ENCODE data around the gene FGF19. TPM values are rescaled to one million over a fixed set of nuclear protein-coding genes. Genes with fewer than 3 reads are reported as not detected.

FGF19 gene, protein sequence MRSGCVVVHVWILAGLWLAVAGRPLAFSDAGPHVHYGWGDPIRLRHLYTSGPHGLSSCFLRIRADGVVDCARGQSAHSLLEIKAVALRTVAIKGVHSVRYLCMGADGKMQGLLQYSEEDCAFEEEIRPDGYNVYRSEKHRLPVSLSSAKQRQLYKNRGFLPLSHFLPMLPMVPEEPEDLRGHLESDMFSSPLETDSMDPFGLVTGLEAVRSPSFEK
- not detected for total RNA-seq

DNA sequence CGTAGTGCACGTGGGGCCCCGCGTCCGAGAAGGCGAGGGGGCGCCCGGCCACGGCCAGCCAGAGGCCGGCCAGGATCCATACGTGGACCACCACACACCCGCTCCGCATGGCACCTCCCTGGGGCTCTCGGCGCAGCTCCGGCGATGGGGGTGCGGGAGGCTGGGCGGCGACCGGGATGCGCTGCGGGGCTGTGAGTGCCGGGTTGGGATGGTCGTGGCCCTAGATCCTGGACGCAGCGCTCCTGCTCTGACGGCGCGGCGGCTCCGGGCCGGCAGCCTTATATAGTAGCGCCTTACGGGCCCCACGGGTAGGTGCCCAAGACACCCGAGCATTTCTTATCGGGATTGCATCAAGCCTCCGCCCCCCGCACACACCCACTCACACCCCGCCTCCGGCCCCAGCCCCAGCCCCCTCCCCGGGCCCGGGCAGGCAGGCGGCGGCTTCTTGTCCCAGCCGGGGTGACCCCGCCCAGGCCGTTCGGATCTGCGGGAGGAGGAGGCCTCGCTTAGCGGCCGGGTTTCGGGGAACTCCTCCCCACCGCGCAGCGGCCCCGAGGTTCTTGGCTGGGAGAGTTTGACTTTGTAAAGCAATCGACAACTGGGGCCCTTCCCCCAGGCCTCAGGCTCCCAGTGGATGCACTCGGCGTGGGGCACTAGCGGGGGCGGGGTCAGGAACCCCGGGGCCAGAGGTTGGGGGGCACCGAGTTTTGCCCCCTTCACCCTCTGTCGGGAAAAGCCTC lies at the start of gene FGF19:
TSS of gene FGF19 (minus strand) at position 255 of the 740 bp plus-strand sequence. CDS start at position 109, 146 bp downstream.
- no peaks in the 10 kb centered on the region for H3K36me3 Mint-ChIP-seq (ENCODE audit: low read depth)
- H3K27ac Mint-ChIP-seq, result no peak within 1 kb of the TSS
- H3K4me1 Mint-ChIP-seq (ENCODE audit: low read depth), result peaks cover 1% of the 10 kb centered on the region
- no peak within 1 kb of the TSS for H3K4me3 Mint-ChIP-seq
- CTCF ChIA-PET, result no interaction called here
- ATAC-seq (peak; percentile 19), DNase-seq (no peak)
- peaks cover 57% of the 10 kb centered on the region for H3K27me3 Mint-ChIP-seq (ENCODE audit: low read depth)
- POLR2A ChIA-PET, result no interaction called here
- H3K9me3 Mint-ChIP-seq (ENCODE audit: insufficient read depth), result no peaks in the 10 kb centered on the region

DNA sequence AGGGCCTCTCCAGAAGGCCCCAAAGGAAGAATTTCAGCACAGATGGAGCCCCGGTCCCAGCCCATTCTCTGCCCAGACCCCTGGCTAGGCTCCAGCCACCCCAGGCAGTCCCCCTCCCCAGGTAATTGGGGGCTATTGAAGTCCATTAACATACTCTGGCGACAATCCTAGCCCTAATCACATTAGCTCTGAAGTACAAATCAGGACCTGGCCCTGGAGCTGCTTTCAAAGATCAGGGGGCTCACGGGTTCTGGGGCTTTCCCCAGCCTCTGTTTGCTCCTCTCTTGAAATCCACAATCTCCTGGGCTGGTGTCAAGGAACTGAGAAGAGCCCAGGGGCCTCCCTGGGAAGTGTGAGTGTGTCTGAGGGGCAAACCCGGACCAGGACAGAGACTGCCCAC lies 49.1 kb upstream of the FGF19 start:
- no peaks in the 10 kb centered on the region for H3K36me3 Mint-ChIP-seq (ENCODE audit: low read depth)
- no peak overlapping the region for H3K27ac Mint-ChIP-seq
- H3K27me3 Mint-ChIP-seq (ENCODE audit: low read depth), result no peaks in the 10 kb centered on the region
- ChIA-PET POLR2A (interaction anchor here (0.6 kb wide), 1 partner anchor 849 kb away, joined by 5 read pairs; no protein-coding TSS in a partner anchor), CTCF (no interaction called here)
- no peaks in the 10 kb centered on the region for H3K9me3 Mint-ChIP-seq (ENCODE audit: insufficient read depth)
- ATAC-seq (no peak), DNase-seq (no peak)
- H3K4me1 Mint-ChIP-seq (ENCODE audit: low read depth), result no peaks in the 10 kb centered on the region
- no peak overlapping the region for H3K4me3 Mint-ChIP-seq

- POLR2A ChIA-PET, result no interaction called here
- H3K4me3 Mint-ChIP-seq, result no peak overlapping the region
- CTCF ChIA-PET, result no interaction called here
These were observed 47.2 kb upstream of the FGF19 start for GRCh38 chr11:69750875-69751597.

DNA sequence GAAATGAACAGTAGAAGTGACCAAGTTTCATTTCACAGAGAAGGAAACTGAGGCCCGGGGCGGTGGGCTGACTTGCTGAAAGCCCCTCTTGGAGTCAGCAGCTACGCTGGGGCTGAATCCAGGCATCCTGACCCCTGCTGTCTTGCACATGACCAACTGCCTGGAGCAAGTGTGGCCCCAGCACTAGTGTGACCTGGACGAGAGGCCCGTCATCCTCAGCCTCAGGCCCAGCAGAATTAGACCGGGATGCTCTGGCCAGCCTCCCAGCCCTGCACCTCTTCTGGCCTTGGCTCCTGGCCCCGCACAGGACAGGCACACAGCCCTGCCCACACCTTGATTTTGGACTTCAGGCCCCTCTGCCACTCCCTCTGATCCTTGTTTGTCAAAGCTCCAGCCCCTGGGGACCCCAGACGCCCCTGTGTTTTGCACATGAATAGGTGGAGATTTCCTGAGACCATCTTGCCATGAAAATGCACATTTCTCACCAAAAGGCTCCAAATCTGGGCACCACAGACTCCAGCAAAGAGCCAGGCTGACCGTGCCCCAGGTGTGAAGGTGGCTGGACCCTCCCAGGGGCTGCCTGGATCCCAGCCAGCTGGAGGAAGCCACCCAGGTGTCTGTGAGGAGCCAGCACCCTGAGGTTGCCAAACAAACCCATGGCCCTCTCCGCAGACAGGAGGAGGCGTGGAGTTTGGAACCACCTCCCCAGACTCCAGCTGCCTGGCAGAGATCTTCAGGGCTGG lies 46.5 kb upstream of the FGF19 start:
- no peak overlapping the region for H3K4me3 Mint-ChIP-seq
- ChIA-PET CTCF (no interaction called here), POLR2A (no interaction called here)
- no peaks in the 10 kb centered on the region for H3K9me3 Mint-ChIP-seq (ENCODE audit: insufficient read depth)
- no peak overlapping the region for H3K27ac Mint-ChIP-seq
- ATAC-seq, result no peak
- DNase-seq, result no peak
- no peaks in the 10 kb centered on the region for H3K4me1 Mint-ChIP-seq (ENCODE audit: low read depth)
- H3K36me3 Mint-ChIP-seq (ENCODE audit: low read depth), result no peaks in the 10 kb centered on the region
- no peaks in the 10 kb centered on the region for H3K27me3 Mint-ChIP-seq (ENCODE audit: low read depth)

More at GRCh38 chr11:69750875-69751597, 47.2 kb upstream of the FGF19 start:
- Mint-ChIP-seq H3K4me1 (ENCODE audit: low read depth) (no peaks in the 10 kb centered on the region), H3K27ac (no peak overlapping the region), H3K36me3 (ENCODE audit: low read depth) (no peaks in the 10 kb centered on the region), H3K9me3 (ENCODE audit: insufficient read depth) (no peaks in the 10 kb centered on the region), H3K27me3 (ENCODE audit: low read depth) (no peaks in the 10 kb centered on the region)
- ATAC-seq (no peak), DNase-seq (no peak)

DNA sequence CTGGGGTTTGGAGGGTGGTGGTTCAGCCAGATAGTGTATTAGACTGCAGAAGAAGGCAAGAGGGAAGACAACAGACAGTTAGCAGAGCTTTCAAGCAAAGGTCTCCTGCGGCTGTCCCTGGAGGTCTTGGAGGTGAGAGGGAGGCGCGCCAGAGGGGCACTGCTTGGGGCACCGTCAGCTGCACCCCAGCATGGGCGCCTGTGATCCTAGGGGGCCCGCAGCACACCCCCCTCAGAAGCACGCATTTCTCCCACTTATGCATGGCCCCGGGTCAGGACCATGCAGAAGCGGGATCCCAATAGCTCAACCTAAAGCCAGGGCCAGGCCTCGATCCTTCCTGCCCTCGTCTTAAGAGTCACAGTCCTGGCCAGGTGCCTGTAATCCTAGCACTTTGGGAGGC lies 44.8 kb upstream of the FGF19 start:
- no peak overlapping the region for H3K4me3 Mint-ChIP-seq
- H3K4me1 Mint-ChIP-seq (ENCODE audit: low read depth), result no peaks in the 10 kb centered on the region
- CTCF ChIA-PET, result no interaction called here
- DNase-seq (no peak), ATAC-seq (no peak)
- H3K27ac Mint-ChIP-seq, result no peak overlapping the region
- POLR2A ChIA-PET, result no interaction called here
- H3K9me3 Mint-ChIP-seq (ENCODE audit: insufficient read depth), result no peaks in the 10 kb centered on the region
- no peaks in the 10 kb centered on the region for H3K27me3 Mint-ChIP-seq (ENCODE audit: low read depth)
- H3K36me3 Mint-ChIP-seq (ENCODE audit: low read depth), result no peaks in the 10 kb centered on the region

DNA sequence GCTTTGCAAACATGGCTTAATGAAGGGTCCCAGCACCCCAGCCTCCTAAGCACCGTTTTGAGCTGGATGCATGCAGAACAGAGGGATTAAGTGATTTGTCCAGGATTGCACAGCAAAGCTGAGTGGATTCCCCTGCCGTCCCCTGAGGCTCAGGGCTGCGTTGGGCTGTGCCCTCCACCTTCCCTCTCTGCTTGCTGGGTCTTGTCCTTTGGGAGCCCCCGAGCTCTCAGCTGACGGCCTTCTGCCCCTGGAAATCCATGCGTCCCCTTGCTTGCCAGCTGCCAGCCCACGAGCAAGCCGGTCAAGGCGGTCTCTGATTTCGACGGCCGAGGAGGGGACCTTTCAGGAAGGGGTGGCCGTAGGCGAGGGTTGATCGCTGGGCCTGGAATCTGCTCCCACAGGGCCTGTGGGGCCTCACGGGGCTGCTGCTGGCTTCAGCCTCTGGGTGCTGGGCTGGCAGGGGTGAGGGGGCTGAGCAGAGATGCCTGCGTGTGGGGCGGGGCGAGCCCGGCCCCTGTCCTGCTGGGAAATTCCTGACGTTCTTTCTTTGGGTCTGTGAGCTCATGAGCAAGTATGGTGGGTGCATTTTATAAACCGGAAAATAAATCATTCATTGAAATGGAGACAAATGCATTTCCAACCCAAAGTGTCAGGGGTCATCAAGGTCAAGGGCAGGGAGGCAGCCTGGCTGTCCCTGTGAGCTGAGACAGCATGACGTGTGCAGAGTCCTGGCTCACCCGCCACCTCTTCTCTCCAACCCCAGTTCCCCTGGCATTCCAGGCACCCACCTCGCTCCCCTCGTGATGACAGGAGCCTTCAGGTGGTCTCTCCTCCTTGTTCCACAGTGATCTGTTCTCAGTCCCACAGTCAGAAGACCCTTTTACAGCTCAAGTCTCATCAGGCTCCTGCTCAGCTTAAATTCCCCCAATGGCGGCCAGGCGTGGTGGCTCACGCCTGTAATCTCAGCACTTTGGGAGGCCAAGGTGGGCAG lies 43.2 kb upstream of the FGF19 start:
- H3K4me3 Mint-ChIP-seq, result no peak overlapping the region
- ATAC-seq (no peak), DNase-seq (no peak)
- H3K27ac Mint-ChIP-seq, result no peak overlapping the region
- no peaks in the 10 kb centered on the region for H3K9me3 Mint-ChIP-seq (ENCODE audit: insufficient read depth)
- H3K27me3 Mint-ChIP-seq (ENCODE audit: low read depth), result no peaks in the 10 kb centered on the region
- ChIA-PET CTCF (no interaction called here), POLR2A (interaction anchor here (0.6 kb wide), 1 partner anchor 800 kb away, joined by 3 read pairs; no protein-coding TSS in a partner anchor)
- no peaks in the 10 kb centered on the region for H3K4me1 Mint-ChIP-seq (ENCODE audit: low read depth)
- no peaks in the 10 kb centered on the region for H3K36me3 Mint-ChIP-seq (ENCODE audit: low read depth)

DNA sequence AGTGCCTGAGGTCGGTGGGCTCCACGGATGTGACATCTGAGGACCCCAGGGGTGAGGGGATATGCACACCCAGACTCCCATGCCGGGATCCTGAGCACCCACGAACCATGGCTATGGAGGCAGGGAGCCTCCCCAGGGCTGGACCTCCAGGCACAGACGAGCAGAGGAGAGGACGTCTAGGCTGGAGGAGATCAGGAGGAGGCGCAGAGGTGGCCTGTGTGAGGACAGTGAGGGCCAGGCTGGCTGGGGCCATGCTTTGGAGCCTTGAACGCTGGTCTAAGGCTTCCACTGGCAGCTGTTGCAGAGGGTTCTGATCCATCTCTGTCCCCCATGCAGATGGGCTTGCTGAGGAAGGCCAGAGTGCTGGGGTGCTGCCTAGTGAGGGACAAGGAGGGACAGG lies 42.3 kb upstream of the FGF19 start:
- DNase-seq (no peak), ATAC-seq (no peak)
- ChIA-PET CTCF (no interaction called here), POLR2A (no interaction called here)
- no peaks in the 10 kb centered on the region for H3K36me3 Mint-ChIP-seq (ENCODE audit: low read depth)
- no peaks in the 10 kb centered on the region for H3K27me3 Mint-ChIP-seq (ENCODE audit: low read depth)
- no peaks in the 10 kb centered on the region for H3K9me3 Mint-ChIP-seq (ENCODE audit: insufficient read depth)
- H3K4me3 Mint-ChIP-seq, result no peak overlapping the region
- no peaks in the 10 kb centered on the region for H3K4me1 Mint-ChIP-seq (ENCODE audit: low read depth)
- no peak overlapping the region for H3K27ac Mint-ChIP-seq

GRCh38 chr11:69745201-69745600 lies 41.4 kb upstream of the FGF19 start:
- H3K27ac Mint-ChIP-seq, result no peak overlapping the region
- H3K36me3 Mint-ChIP-seq (ENCODE audit: low read depth), result no peaks in the 10 kb centered on the region
- no peaks in the 10 kb centered on the region for H3K4me1 Mint-ChIP-seq (ENCODE audit: low read depth)
- no peaks in the 10 kb centered on the region for H3K9me3 Mint-ChIP-seq (ENCODE audit: insufficient read depth)
- H3K4me3 Mint-ChIP-seq, result no peak overlapping the region
- DNase-seq (no peak), ATAC-seq (no peak)
- ChIA-PET POLR2A (no interaction called here), CTCF (no interaction called here)
- H3K27me3 Mint-ChIP-seq (ENCODE audit: low read depth), result no peaks in the 10 kb centered on the region

DNA sequence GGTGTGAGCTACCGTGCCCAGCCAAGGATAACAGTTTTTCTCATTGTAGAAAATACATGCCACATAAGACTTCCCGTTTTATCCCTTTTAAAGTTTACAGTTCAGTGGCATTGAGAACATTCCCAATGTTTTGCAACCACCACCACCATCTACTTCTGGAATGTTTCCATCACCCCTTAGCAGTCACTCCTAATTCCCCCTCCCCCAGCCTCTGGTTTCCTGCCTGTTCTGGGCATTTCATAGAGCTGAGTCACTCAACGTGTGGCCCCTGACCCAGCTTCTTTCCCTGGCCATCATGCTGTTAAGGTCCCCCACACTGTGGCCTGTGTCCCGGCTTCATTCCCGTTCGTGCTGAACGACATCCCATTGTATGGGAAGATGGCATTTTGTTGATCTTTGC lies 40.6 kb upstream of the FGF19 start:
- Mint-ChIP-seq H3K9me3 (ENCODE audit: insufficient read depth) (no peaks in the 10 kb centered on the region), H3K4me1 (ENCODE audit: low read depth) (no peaks in the 10 kb centered on the region), H3K27ac (no peak overlapping the region), H3K4me3 (no peak overlapping the region), H3K27me3 (ENCODE audit: low read depth) (no peaks in the 10 kb centered on the region), H3K36me3 (ENCODE audit: low read depth) (no peaks in the 10 kb centered on the region)
- DNase-seq (no peak), ATAC-seq (no peak)
- POLR2A ChIA-PET, result no interaction called here
- CTCF ChIA-PET, result no interaction called here

GRCh38 chr11:69734841-69735240 lies 31.0 kb upstream of the FGF19 start:
- ATAC-seq (no peak), DNase-seq (no peak)
- no peaks in the 10 kb centered on the region for H3K9me3 Mint-ChIP-seq (ENCODE audit: insufficient read depth)
- no peaks in the 10 kb centered on the region for H3K36me3 Mint-ChIP-seq (ENCODE audit: low read depth)
- no peak overlapping the region for H3K27ac Mint-ChIP-seq
- peaks cover 5% of the 10 kb centered on the region for H3K27me3 Mint-ChIP-seq (ENCODE audit: low read depth)
- CTCF ChIA-PET, result no interaction called here
- no peak overlapping the region for H3K4me3 Mint-ChIP-seq
- H3K4me1 Mint-ChIP-seq (ENCODE audit: low read depth), result no peaks in the 10 kb centered on the region
- POLR2A ChIA-PET, result no interaction called here

DNA sequence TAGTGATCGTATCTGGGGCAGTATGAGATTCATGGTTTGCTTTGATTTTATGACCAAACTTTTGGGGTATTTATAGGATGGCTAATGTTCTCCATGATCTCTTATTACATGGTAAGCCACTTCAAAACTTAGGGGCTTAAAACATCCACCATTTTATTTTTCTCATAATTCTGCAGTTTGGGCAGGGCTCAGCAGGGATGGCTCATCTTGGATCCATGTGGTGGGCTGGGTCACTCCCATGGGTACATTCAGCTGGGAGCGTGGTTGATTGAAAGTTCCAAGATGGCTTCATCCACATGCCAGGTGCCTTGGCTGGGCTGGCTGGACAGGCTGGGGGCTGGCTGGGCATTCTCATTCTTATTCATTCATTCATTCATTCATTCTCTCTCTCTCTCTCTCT lies 30.5 kb upstream of the FGF19 start:
- H3K27ac Mint-ChIP-seq, result no peak overlapping the region
- DNase-seq, result no peak
- H3K4me1 Mint-ChIP-seq (ENCODE audit: low read depth), result no peaks in the 10 kb centered on the region
- no peaks in the 10 kb centered on the region for H3K9me3 Mint-ChIP-seq (ENCODE audit: insufficient read depth)
- H3K27me3 Mint-ChIP-seq (ENCODE audit: low read depth), result peaks cover 5% of the 10 kb centered on the region
- CTCF ChIA-PET, result no interaction called here
- H3K36me3 Mint-ChIP-seq (ENCODE audit: low read depth), result no peaks in the 10 kb centered on the region
- ATAC-seq, result no peak
- no peak overlapping the region for H3K4me3 Mint-ChIP-seq
- POLR2A ChIA-PET, result no interaction called here
